HG02798 (cell line): ENCODE measurements around the gene CYLD.

ENCODE experiments used
- ATAC-seq: cut with Tn5 transposase; IDR thresholded peaks from one replicate; pipeline ENCODE4 v1.9.1; 2021; ENCODE audit warnings: mild to moderate bottlenecking; ENCODE audit not compliant: unreplicated experiment, poor library complexity

The CYLD gene

GRCh38 chr16:50774960-50775359 lies 33.1 kb downstream of the CYLD start:
- no peak for ATAC-seq

DNA sequence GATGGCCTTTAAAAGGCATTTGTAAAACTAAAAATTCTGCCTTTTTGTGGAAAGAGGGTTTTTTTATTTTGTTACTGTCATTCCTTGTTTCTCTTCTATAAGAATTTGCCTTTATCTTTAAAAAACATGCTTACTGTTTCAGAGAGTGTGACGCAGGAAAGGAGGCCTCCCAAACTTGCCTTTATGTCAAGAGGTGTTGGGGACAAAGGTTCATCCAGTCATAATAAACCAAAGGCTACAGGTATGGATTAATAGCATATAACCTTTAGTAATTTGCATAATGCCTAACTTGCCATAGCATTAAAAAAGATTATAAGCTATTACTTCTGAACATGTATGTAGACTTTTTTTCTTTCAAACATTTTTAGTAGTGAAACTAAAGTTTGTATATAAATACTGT lies 34.2 kb downstream of the CYLD start:
- no peak for ATAC-seq

DNA sequence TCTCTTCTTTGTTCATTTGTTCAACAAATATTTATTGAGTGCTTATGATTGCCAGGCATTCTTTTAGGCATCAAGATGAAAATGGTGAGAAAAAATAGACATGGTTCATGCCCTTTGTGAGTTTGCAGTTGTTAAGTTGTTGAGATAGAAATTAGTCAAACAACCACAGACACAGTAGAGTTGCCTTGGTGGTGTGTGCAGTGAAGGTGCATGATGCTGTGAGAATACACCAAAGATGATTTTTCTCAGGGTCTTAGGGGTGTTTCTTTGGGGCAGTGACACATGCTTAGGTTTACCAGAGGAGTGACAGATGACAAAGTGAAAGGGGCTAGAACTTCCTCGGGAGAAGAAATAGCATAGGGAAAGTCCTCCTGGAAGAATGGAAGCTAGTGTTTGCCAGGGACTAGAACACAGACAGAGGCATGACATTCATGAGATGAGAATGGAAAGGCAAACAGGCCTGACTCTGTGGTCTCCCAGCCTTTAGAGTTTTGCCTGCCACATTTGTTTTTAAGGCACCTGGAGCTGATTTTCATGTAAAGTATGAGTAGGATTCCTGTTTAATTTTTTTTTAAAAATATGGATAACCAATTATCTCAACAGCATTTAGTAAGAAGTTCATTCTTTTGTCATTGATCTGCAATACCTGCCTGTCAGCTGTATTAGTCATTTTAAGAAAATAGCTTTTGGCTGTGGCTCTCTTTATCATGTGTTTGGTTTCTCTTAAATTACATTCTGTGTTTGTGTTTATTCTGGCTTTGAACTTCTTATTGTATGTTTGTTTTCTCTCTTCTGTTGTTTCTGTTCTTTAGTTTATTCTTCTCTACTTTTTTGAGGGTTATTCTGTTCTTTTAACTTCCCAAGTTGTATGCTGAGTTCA lies 36.6 kb downstream of the CYLD start:
- ATAC-seq: no peak

DNA sequence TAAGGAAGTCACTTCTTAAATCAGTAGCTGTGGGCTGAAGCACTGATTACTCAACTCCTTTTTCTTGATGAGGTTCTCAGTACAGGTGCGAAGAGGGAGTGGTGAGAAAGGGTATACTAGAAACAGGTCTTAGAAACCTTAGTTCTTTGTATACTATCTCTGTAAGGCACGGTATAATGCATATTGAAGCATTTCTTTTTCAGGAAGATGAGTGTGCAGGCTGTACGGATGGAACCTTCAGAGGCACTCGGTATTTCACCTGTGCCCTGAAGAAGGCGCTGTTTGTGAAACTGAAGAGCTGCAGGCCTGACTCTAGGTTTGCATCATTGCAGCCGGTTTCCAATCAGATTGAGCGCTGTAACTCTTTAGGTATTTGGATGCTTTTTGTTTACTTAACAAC lies 39.2 kb downstream of the CYLD start:
- no peak for ATAC-seq

- ATAC-seq: no peak
These were observed 39.6 kb downstream of the CYLD start for GRCh38 chr16:50781518-50781917.

DNA sequence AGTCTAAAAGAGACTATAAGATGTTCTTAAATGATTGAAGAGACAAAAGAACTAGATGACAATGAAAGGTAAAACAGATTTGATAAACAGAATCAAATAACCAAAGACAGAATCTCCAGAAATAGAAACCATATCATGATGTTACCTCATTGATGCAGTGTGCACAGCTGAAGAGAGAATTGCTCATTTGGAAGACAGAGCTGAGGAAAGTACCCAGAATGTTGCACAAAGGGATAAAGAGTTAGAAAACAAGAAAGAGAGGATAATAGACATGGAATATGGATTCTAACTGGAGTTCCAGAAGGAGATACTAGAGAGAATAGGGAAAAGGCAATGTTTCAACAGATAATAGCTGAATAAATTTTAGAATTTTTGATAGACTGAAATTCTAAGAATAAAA lies 47.9 kb downstream of the CYLD start:
- ATAC-seq: no peak

- no peak for ATAC-seq
These were observed 49.6 kb downstream of the CYLD start for GRCh38 chr16:50791522-50791921.

DNA sequence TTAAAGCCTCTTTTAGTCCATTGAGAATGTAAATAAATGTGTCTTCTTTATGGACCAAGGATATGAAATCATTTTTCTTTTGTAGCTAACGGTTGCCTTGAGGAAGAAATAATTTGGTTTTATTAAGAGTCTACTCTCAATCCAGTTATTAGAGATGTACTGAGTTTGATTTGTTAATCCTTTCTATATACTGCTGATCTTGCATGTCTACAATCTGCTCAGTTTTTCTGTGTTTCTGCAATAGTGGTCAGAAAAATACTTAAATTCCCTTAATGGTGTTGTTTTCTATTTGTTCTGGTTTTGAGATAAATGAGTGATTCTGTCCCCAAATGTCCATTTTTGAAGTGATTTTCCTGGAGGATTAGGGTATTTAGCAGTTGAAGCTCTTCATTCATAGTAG lies 54.9 kb downstream of the CYLD start:
- no peak for ATAC-seq

- ATAC-seq: no peak
These were observed 55.6 kb downstream of the CYLD start for GRCh38 chr16:50797456-50797855.

DNA sequence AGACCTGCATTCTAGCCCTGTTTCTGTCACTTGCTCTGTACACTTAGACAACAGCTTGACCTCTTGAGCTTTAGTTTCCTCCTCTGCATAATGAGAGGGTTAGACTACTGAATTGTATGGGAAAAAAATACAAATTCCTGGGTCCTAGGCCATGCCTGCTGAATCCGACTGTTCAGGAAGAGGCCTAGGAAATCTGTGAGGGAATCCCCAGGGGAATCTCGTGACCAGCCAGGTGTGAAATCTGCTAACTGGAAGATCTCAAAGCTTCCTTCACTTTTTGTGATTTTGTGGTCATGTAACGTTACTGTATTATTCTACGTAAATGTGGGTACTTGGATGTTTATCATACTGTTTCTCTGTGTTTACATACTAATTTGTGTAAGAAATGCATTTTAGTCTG lies 58.2 kb downstream of the CYLD start:
- no peak for ATAC-seq

GRCh38 chr16:50801036-50801435 lies 59.1 kb downstream of the CYLD start:
- ATAC-seq: no peak

DNA sequence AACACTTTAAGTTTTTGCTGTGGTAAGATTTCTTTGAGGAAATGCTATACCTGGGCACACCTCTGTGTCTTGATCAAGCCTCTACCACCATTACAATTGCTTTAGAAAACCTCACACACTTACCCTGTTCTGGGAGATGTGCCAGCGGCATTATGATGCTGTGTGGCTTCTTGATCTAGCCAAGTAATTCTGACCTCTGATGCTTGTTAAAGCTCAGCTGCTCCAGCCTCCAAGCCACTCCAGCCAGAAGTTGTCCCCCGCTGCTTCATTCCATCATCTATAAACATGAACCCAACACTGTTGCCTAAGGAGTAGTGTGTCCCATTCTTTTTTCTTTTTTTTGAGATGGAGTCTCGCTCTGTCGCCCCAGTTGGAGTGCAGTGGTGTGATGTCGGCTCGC lies 60.1 kb downstream of the CYLD start:
- no peak for ATAC-seq

- ATAC-seq: no peak
These were observed 61.1 kb downstream of the CYLD start for GRCh38 chr16:50802961-50803360.

DNA sequence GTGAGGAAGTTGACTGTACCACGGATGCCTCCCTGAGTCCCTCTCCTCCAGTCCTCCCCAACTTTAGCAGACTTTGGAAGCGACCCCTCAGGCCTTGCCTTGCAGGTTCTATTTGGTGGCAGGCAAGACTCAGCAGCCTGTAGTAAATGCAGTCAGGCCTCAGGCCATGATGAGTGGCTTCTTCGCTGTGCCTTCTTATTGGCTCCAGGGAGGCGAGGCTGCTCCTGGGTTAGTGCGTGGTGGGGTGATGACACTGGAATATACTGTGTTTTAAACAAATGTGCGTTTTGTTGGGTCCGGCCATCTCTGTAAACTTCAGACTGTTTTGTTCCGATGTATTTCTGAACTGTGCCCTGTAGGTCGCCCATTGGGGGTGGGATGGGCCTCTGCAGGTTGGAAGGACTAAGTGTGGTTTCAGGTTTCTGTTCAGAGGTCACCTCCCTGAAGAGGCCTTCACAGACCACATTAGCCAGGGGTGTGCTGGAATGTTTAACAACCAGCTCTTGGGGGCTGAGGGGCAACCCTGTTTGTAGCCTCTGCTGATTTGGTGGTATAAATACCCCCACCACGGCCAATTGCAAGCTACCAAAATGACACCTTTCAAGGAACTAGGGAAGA lies 62.5 kb downstream of the CYLD start:
- no peak for ATAC-seq

- peak; percentile 90 for ATAC-seq
These were observed 64.5 kb downstream of the CYLD start for GRCh38 chr16:50806099-50807062.

DNA sequence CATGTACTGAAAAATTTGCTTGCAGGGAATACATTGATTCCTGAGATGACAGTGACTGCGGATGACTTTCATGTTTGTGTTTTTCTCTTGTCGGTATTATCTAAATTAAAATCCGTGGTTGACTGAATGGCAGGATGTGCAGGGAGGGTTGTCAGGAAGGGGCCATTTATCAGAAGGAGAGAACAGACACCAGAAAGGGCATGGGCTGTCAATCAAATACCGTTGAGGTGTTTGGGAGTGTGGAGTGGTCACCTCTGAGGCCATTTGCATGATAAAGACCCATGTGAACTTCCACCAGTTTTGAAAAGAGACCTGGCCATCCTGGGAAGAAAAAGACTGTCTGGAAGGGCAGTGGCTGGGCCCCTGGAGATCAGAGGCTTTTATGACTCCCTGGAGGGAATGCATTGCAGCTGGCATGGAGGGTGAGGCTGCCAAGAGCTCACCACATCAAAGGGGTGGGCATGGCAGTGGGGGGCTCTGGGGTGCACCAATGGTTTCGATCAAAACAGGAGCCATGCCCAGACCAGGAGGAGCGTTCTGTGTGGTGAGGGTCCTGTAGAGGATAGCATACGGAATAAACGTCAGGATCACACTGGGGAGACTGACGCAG lies 67.1 kb downstream of the CYLD start:
- ATAC-seq: no peak

- ATAC-seq: peak; percentile 33
These were observed 67.7 kb downstream of the CYLD start for GRCh38 chr16:50809561-50809960.

DNA sequence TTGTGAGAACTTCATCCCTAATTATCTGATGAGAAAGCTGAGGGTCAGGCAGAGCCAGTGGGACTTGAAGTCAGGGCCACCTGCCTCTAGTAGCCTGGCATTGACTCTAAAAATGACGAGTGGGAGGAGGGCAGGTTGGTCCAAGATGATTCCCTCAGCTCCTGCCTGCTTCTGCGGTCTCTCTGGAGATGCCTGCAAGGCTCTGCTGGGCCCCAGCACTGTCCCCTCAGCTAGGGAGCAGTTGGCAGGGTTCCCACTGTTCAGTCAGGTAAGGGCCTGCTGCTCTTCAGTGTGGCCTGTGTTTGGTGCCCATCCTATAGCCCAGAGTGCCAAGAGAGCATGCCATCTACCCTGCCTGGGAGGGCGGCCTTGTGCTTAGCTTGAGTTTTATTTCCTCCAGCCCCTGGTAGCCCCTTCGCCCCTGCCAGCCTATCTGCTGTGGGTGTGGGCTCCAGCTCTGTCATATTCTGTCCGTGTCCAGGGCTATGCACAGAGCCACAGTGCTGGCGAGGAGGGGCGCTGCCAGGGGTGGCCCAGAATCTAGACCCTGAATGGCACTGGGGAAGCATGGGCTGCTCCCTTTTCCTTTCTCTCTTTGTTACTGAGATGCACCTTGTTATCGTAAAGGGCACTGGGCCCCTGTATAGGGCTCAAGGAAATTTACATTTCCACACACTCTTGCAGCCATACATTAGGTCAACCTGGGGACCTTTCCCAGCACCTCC lies 68.5 kb downstream of the CYLD start:
- ATAC-seq: no peak

DNA sequence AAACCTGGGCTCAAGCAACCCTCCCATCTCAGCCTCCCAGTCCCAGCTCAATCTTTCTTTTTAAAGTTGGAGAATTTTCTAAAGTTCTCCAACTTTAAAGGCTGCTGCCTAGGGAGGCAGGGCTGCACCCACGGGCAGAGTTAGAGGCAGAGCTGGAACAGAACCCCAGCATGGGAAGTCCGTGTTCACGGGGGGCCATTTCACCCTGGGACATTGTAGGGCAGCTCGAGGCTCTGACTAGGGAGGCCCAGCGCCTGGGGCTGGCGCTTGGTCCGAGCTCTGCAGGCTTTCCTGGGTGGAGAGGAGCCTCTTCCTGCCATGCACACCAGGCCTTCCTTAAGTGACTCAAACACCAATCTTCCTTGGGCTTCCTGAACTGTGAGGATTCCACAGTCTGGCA lies 70.2 kb downstream of the CYLD start:
- no peak for ATAC-seq
